GM12892 (cell line): Measurements from ENCODE around the gene CNOT6L.

Experiments used
- POLR2A ChIP-seq: IDR thresholded peaks from 2 replicates; pipeline ENCODE4 v1.6.1; 2011; ENCODE audit warnings: low read depth, low read length, control low read depth
- POLR2AphosphoS5 ChIP-seq: IDR thresholded peaks from 2 replicates; pipeline ENCODE4 v1.6.1; 2011; ENCODE audit warnings: low read depth, low read length, control low read depth

- TF ChIP-seq POLR2A (no peak), POLR2AphosphoS5 (no peak)
Observed at GRCh38 chr4:77758804-77759203, 60.4 kb downstream of the CNOT6L start.
